ENCODE results near the gene EMC6. TPM values are rescaled to one million over a fixed set of nuclear protein-coding genes. Genes with fewer than 3 reads are reported as not detected.

The EMC6 gene
- total RNA-seq, 1 donor from 2014 or later, result 33.8 TPM

DNA sequence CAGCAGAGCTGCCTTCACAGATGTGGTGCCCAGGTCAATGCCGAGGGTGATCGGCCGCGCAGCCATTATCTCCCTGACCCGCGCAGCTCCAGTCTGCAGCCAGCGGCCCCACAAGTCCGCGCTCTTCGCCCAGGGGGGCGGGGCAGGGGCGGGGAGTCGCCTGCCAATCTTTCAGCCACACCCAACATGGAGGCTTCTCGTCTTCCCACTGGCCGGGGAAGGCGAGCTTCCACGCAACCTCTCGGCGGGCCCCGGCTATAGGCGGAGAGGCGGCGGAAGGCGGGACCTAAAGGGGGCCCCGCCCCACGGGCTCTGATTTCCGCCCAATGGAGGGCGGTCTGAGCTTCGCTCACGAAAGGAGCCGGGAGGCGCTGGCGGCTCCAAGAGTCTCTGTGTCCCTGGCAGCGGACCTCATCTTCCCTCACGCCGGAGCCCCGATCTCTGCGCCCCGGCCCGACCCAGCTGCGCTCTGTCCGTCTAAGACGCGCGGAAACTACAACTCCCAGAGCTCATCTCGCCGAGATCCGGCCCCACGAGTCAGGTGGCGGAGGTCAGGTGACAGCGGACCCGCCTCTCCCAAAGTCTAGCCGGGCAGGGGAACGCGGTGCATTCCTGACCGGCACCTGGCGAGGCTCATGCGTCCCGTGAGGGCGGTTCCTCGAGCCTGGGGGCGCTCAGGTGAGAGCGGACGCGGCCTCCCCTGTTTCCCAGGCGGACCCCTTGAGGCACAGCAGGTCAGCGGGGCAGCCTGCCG is 32.3 kb upstream of the EMC6 start, which contains the start of the genes CTNS and SHPK:
Gene CTNS, plus strand, starts transcription at position 607 of the 754 bp plus-strand sequence. CDS start 3,447 bp downstream, outside the sequence.
Gene SHPK, minus strand, starts transcription at position 97 of the 754 bp plus-strand sequence. Its CDS starts 31 bp downstream, at position 66.
- Mint-ChIP-seq H3K4me3 (peak within 1 kb of the TSS; percentile 98), H3K36me3 (ENCODE audit: low read depth) (peaks cover 17% of the 10 kb centered on the region), H3K27me3 (no peaks in the 10 kb centered on the region), H3K4me1 (peaks cover 26% of the 10 kb centered on the region), H3K9me3 (no peaks in the 10 kb centered on the region), H3K27ac (peak within 1 kb of the TSS; percentile 100)
- POLR2A ChIA-PET, result interaction anchor here (0.5 to 2.9 kb wide), 24 partner anchors 8 to 1474 kb away, joined by 3 to 22 read pairs (median 4); partner anchors contain the start of genes CYB5D2, EMC6, NCBP3 and P2RX5
- TF ChIP-seq, protein P1, sequence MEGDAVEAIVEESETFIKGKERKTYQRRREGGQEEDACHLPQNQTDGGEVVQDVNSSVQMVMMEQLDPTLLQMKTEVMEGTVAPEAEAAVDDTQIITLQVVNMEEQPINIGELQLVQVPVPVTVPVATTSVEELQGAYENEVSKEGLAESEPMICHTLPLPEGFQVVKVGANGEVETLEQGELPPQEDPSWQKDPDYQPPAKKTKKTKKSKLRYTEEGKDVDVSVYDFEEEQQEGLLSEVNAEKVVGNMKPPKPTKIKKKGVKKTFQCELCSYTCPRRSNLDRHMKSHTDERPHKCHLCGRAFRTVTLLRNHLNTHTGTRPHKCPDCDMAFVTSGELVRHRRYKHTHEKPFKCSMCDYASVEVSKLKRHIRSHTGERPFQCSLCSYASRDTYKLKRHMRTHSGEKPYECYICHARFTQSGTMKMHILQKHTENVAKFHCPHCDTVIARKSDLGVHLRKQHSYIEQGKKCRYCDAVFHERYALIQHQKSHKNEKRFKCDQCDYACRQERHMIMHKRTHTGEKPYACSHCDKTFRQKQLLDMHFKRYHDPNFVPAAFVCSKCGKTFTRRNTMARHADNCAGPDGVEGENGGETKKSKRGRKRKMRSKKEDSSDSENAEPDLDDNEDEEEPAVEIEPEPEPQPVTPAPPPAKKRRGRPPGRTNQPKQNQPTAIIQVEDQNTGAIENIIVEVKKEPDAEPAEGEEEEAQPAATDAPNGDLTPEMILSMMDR (IDR thresholded peaks at IDR 0.05), result no peak
- intact Hi-C loops (cut with micrococcal nuclease), result loop anchor here (1.0 to 10.0 kb wide), 10 partner anchors 10 to 1851 kb away; partner anchors contain the start of genes CYB5D2, DERL2, EMC6 and METTL16
- peak; percentile 98 for ATAC-seq (ENCODE audit: low read depth)
- CTCF ChIA-PET, result interaction anchor here (0.7 to 2.2 kb wide), 8 partner anchors 10 to 624 kb away, joined by 3 to 9 read pairs (median 3); no protein-coding TSS in a partner anchor
- DNase-seq, result peak; percentile 93

DNA sequence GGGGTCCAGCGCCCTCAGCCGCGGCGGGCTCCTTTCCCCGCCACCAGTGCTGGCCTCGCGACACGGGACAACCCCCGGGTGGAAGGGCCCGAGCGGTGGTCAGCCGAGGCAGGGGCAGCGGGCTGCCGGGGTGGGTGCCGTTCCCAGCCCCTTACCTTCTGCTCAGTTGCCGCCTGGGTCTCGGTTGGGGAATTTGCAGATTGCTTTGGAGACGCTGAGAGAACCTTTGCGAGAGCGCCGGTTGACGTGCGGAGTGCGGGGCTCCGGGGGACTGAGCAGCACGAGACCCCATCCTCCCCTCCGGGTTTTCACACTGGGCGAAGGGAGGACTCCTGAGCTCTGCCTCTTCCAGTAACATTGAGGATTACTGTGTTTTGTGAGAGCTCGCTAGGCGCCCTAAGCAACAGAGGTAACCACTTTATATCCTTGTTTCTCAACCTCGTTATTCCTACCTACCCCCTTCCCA is 31.7 kb upstream of the EMC6 start:
- H3K4me1 Mint-ChIP-seq, result peaks cover 26% of the 10 kb centered on the region
- peaks cover 20% of the 10 kb centered on the region for H3K36me3 Mint-ChIP-seq (ENCODE audit: low read depth)
- TF ChIP-seq, protein P1 (IDR thresholded peaks at IDR 0.05), result no peak
- H3K27me3 Mint-ChIP-seq, result no peaks in the 10 kb centered on the region
- peak overlapping the region; percentile 98 for H3K4me3 Mint-ChIP-seq
- no peak for DNase-seq
- ChIA-PET POLR2A (interaction anchor here (0.6 to 2.9 kb wide), 11 partner anchors 8 to 507 kb away, joined by 3 to 22 read pairs (median 8); partner anchors contain the start of genes CYB5D2, EMC6, NCBP3 and P2RX5), CTCF (interaction anchor here (0.8 to 2.2 kb wide), 4 partner anchors 35 to 624 kb away, joined by 3 to 9 read pairs (median 3); no protein-coding TSS in a partner anchor)
- H3K9me3 Mint-ChIP-seq, result no peaks in the 10 kb centered on the region
- no peak overlapping the region for H3K27ac Mint-ChIP-seq
- ATAC-seq (ENCODE audit: low read depth), result no peak
- intact Hi-C loops (cut with micrococcal nuclease), result loop anchor here (1.0 to 10.0 kb wide), 10 partner anchors 9 to 1850 kb away; partner anchors contain the start of genes CYB5D2, DERL2, EMC6 and METTL16

DNA sequence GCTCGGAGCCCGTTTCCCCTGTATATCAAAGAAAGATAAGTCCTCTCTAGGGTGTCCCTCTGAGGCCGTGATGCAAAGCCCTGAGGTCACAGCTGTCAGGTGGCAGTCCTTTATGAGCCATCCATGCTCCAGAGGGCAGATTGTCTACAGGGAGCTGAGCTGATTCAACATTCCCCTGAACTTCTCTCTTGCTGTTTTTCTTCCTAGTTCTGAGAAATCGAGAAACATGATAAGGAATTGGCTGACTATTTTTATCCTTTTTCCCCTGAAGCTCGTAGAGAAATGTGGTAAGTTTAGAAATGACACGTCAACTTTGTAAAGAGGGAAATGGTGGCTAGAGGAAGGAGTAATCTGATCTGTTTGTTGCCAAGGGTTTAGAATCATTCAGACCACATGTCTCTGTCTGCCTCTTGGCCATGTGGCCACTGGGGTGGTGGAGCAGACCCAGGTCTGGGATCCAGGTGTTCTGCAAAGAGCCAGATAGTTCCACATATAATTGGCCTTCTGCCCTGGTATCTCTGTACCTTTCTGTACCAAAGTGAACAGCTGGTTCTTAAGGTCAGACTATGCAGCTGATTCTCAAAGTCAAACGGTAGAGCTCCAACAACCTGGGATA is 28.5 kb upstream of the EMC6 start:
- Mint-ChIP-seq H3K36me3 (ENCODE audit: low read depth) (peaks cover 21% of the 10 kb centered on the region), H3K4me1 (peaks cover 25% of the 10 kb centered on the region), H3K4me3 (no peak overlapping the region), H3K27me3 (no peaks in the 10 kb centered on the region), H3K27ac (peak overlapping the region; percentile 41), H3K9me3 (no peaks in the 10 kb centered on the region)
- ATAC-seq (ENCODE audit: low read depth) (no peak), DNase-seq (no peak)
- ChIA-PET CTCF (no interaction called here), POLR2A (interaction anchor here (0.6 kb wide), 1 partner anchor 44 kb away, joined by 4 read pairs; no protein-coding TSS in a partner anchor)
- intact Hi-C loops (cut with micrococcal nuclease), result loop anchor here (5.0 to 10.0 kb wide), 4 partner anchors 52 to 1847 kb away; partner anchors contain the start of genes DERL2 and MIS12
- TF ChIP-seq, protein P1 (IDR thresholded peaks at IDR 0.05), result no peak

DNA sequence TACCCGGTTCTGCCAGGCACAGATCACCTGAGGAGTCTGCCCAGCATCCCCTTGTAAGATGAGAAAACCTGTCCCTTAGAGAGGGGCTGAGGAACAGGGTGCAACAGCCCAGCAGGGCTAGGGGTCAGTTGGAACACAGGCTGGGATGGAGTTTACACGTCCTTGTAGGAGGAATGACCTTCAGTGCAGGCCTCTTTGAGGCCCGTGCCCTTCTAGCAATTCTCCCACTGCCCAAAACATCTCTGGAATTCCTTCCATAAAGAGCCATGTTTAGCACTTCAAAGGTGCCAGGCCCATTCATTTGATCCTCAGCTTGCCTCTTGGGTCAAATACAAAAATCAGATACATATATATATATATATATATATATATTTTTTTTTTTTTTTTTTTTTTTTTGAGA is 27.6 kb upstream of the EMC6 start:
- TF ChIP-seq, protein P1 (IDR thresholded peaks at IDR 0.05), result no peak
- DNase-seq (no peak), ATAC-seq (ENCODE audit: low read depth) (no peak)
- POLR2A ChIA-PET, result interaction anchor here (0.5 kb wide), 1 partner anchor 51 kb away, joined by 4 read pairs; no protein-coding TSS in a partner anchor
- H3K9me3 Mint-ChIP-seq, result no peaks in the 10 kb centered on the region
- H3K4me3 Mint-ChIP-seq, result no peak overlapping the region
- no peaks in the 10 kb centered on the region for H3K27me3 Mint-ChIP-seq
- CTCF ChIA-PET, result no interaction called here
- intact Hi-C loops (cut with micrococcal nuclease), result no loop called here
- H3K4me1 Mint-ChIP-seq, result peaks cover 30% of the 10 kb centered on the region
- H3K27ac Mint-ChIP-seq, result no peak overlapping the region
- H3K36me3 Mint-ChIP-seq (ENCODE audit: low read depth), result peaks cover 21% of the 10 kb centered on the region

All from activated B cell treated with CpG ODN at 0.5 μM for 24 hours (primary cell).